K562 (cell line): ENCODE data around the gene ANO4. TPM values are rescaled to one million over a fixed set of nuclear protein-coding genes. Genes with fewer than 3 reads are reported as not detected.

Source experiments
- ATAC-seq: fragments of 200-7000 bp; cut with Tn5 transposase; 3 replicates; pipeline ENCODE4 v1.9.1; 2020; ENCODE audit warnings: moderate library complexity
- BruUV-seq: library from RNA; stranded (reverse); fragments of 400-500 nt; replicated peaks from 2 replicates; lab custom pipeline; 2021; lab: Mats Ljungman, UMichigan
- CTCF ChIA-PET: fragments of 300-600 bp; formaldehyde crosslinking; extraction: SDS; loops from one replicate; lab custom pipeline; 2021; ENCODE audit warnings: low intra/inter-chr PET ratio; lab: Yijun Ruan, JAX
- POLR2A ChIA-PET: fragments of 300-600, 350-650 bp; sonication (Branson Sonifier 250); formaldehyde crosslinking; extraction: SDS; loops from one replicate; lab custom pipeline; 2021; ENCODE audit warnings: antibody characterized with exemption, inconsistent platforms; lab: Yijun Ruan, JAX
- DNase-seq, 4 experiments: peaks; one replicate each; pipeline versions ENCODE4 v3.0.0 to v3.0.0-alpha.2; 2011 to 2018; ENCODE audit warnings: low spot score in 3 of 4, mixed read lengths in 3 of 4; ENCODE audit errors: extremely low read depth in 1 of 4
- FAIRE-seq: peaks from 2 replicates; lab custom pipeline; 2011; peaks lifted over from hg19 to GRCh38; lab: Jason Lieb, UNC
- H2AFZ ChIP-seq: 2 replicates; pipeline ENCODE4 v1.6.0; 2011; ENCODE audit warnings: low read depth, low read length, control low read depth, inconsistent platforms
- H3K27ac ChIP-seq: fragments of 200-600 bp; 3 replicates; pipeline ENCODE4 v1.8.0; 2011; ENCODE audit warnings: low read depth, mild to moderate bottlenecking, control low read depth, inconsistent platforms, low read length, moderate library complexity, mixed read lengths; ENCODE audit errors: extremely low read depth
- H3K27me3 ChIP-seq, 2 experiments: fragments of 300-600 bp in 1 of 2; 2 replicates in 1 of 2; 3 replicates in 1 of 2; pipeline versions ENCODE4 v1.6.0 to v1.8.0; 2011; ENCODE audit warnings: inconsistent platforms in 2 of 2, low read length in 2 of 2, mild to moderate bottlenecking in 1 of 2, mixed read lengths in 1 of 2, moderate library complexity in 1 of 2; ENCODE audit not compliant: control insufficient read depth in 2 of 2, insufficient read depth in 2 of 2
- H3K36me3 ChIP-seq: fragments of 300-600 bp; 3 replicates; pipeline ENCODE4 v1.8.0; 2011; ENCODE audit warnings: mild to moderate bottlenecking, low read length, inconsistent platforms; ENCODE audit not compliant: control insufficient read depth, insufficient read depth
- H3K4me1 ChIP-seq, 2 experiments: fragments of 200-600 bp in 1 of 2; replicated peaks in 1 of 2; 2 replicates in 1 of 2; 3 replicates in 1 of 2; pipeline versions ENCODE4 v1.5.1 to v1.8.0; 2011; ENCODE audit warnings: inconsistent platforms in 2 of 2, low read length in 2 of 2, mild to moderate bottlenecking in 1 of 2, mixed read lengths in 1 of 2, moderate library complexity in 1 of 2; ENCODE audit not compliant: control insufficient read depth in 2 of 2, insufficient read depth in 2 of 2
- H3K4me2 ChIP-seq: 2 replicates; pipeline ENCODE4 v1.6.1; 2011; ENCODE audit warnings: low read length, control low read depth, inconsistent platforms, mixed read lengths; ENCODE audit not compliant: insufficient read depth
- H3K4me3 ChIP-seq: fragments of 200-600 bp; sonication (generic), shearing (Covaris generic); 2 replicates; pipeline ENCODE4 v1.5.1; 2016; ENCODE audit warnings: control low read depth, inconsistent platforms
- H3K79me2 ChIP-seq: fragments of 200-600 bp; 3 replicates; pipeline ENCODE4 v1.8.0; 2011; ENCODE audit warnings: low read length, inconsistent platforms; ENCODE audit not compliant: control insufficient read depth, insufficient read depth
- H3K9ac ChIP-seq, 2 experiments: 2 replicates each; pipeline versions ENCODE4 v1.6.0 to v1.6.1; 2011; ENCODE audit warnings: low read depth in 2 of 2, low read length in 2 of 2, control low read depth in 1 of 2, inconsistent platforms in 1 of 2, mild to moderate bottlenecking in 1 of 2, mixed read lengths in 1 of 2; ENCODE audit not compliant: insufficient read depth in 1 of 2
- H3K9me1 ChIP-seq: one replicate; pipeline ENCODE4 v1.6.0; 2011; ENCODE audit warnings: inconsistent platforms, mild to moderate bottlenecking, low read length, moderate library complexity; ENCODE audit not compliant: control insufficient read depth, insufficient read depth
- H3K9me3 ChIP-seq: replicated peaks from 2 replicates; pipeline ENCODE4 v1.5.1; 2011; ENCODE audit warnings: low read depth, low read length, inconsistent platforms; ENCODE audit not compliant: control insufficient read depth, insufficient read depth
- H4K20me1 ChIP-seq: replicated peaks from 2 replicates; pipeline ENCODE4 v1.6.1; 2011; ENCODE audit warnings: low read length, inconsistent platforms, mixed read lengths; ENCODE audit not compliant: control insufficient read depth, insufficient read depth
- ATF6 ChIP-seq: sonication (generic); formaldehyde crosslinking; IDR thresholded peaks from 2 replicates; pipeline ENCODE4 v1.4.0; 2020; ENCODE audit warnings: mild to moderate bottlenecking, missing genetic modification reagents
- MAFK ChIP-seq: IDR thresholded peaks from 2 replicates; pipeline ENCODE4 v1.6.1; 2011; ENCODE audit warnings: low read length, improper control_type of control experiment
- PRPF4 ChIP-seq: fragments of 200-400 bp; formaldehyde crosslinking; IDR thresholded peaks from one replicate; pipeline ENCODE4 v1.6.1; 2017; ENCODE audit warnings: low read length, low read depth, mild to moderate bottlenecking; ENCODE audit not compliant: insufficient read depth, poor library complexity, severe bottlenecking
- ZNF280A ChIP-seq: fragments of 450-650 bp; IDR thresholded peaks from 2 replicates; pipeline ENCODE4 v1.6.1; 2018; ENCODE audit warnings: mild to moderate bottlenecking, low read depth; ENCODE audit not compliant: partially characterized antibody
- WGBS: fragments of 100-300 bp; shearing (Covaris generic); methylation state at CpG from one replicate; pipeline ENCODE4 v1.1.6; 2016; ENCODE audit warnings: low coverage, mixed read lengths; ENCODE audit not compliant: insufficient coverage; ENCODE audit errors: missing lambda C conversion rate; 5-methylcytosine and 5-hydroxymethylcytosine counted together
- in situ Hi-C: fragments of 300-500 bp; cut with MboI; formaldehyde crosslinking; loops from 4 replicates; pipeline ENCODE4 v1.15.0; 2018; ENCODE audit warnings: inconsistent platforms, mixed read lengths
- intact Hi-C: fragments of 100-400 bp; cut with micrococcal nuclease; formaldehyde crosslinking; loops from 2 replicates; pipeline ENCODE4 v1.14.2; 2022
- polyA plus RNA-seq, 8 experiments: library from polyadenylated mRNA; depleted of rRNA in 4 of 8; stranded (reverse) in 5 of 8; unstranded in 3 of 8; fragments of >200 nt; fragmentation: Nextera tagmentation in 2 of 8; fragmentation: Illumina TruSeq in 1 of 8; extraction: Ambion mirVana in 2 of 8; extraction: Trizol in 1 of 8; gene quantifications; 2 replicates each; pipeline versions ENCODE4 v1.2.1 to v1.2.3, GENCODE V29; 2011 to 2014; ENCODE audit warnings: inconsistent platforms in 1 of 8, missing spikeins in 1 of 8
- total RNA-seq, 7 experiments: library from RNA; depleted of rRNA in 6 of 7; stranded (reverse); fragments of >200 nt in 6 of 7; fragmentation: Illumina TruSeq in 2 of 7; extraction: Trizol in 2 of 7; gene quantifications; 2 replicates each; pipeline versions ENCODE4 v1.2.1 to v1.2.3, GENCODE V29; 2011 to 2021; ENCODE audit warnings: low replicate concordance in 1 of 7

The ANO4 gene
- total and polyA plus RNA-seq, 9 of the 15 experiments (the other 6 are each of a cell fraction or from before 2014, with no cell fraction given), result not detected

- TF ChIP-seq ATF6 (no peak), ZNF280A (no peak)
These were observed 320.8 kb downstream of the ANO4 start (continued) for GRCh38 chr12:101115326-101115725.

- intact Hi-C loops, result no loop called here
- POLR2A ChIA-PET, result no interaction called here
- Histone ChIP-seq H3K9ac (no peak overlapping the region), H3K9me1 (no peaks in the 10 kb centered on the region), H3K79me2 (no peaks in the 10 kb centered on the region), H3K27ac (no peak overlapping the region), H3K4me3 (no peak overlapping the region), H3K27me3 (no peaks in the 10 kb centered on the region), H3K4me1 (no peaks in the 10 kb centered on the region), H3K9me3 (no peaks in the 10 kb centered on the region), H4K20me1 (no peaks in the 10 kb centered on the region), H3K4me2 (no peak overlapping the region), H3K36me3 (no peaks in the 10 kb centered on the region), H2AFZ (no peak overlapping the region)
- 0% methylated on average over 4 of the region's 4 CpGs for WGBS
- TF ChIP-seq PRPF4, result no peak
- TF ChIP-seq MAFK, result no peak
- no TSS peak for BruUV-seq
- CTCF ChIA-PET, result no interaction called here
- ATAC-seq (no peak), DNase-seq (no peak), FAIRE-seq (no peak)
- in situ Hi-C loops, result no loop called here
These were observed 322.3 kb downstream of the ANO4 start for GRCh38 chr12:101116911-101117310.
